ENCODE results near the gene BTG1. TPM values are rescaled to one million over a fixed set of nuclear protein-coding genes. Genes with fewer than 3 reads are reported as not detected.

BTG1 gene
- total RNA-seq, 1 experiment from 2014 or later: 18.5 TPM

Small RNAs within 50 kb of the gene (small RNA-seq; reads per million reads assigned to genes)
- 0 reads per million in 2 experiments for gene RF00019

Data from SK-MEL-5 (cell line).